Measurements from ENCODE around the gene PPP1R9A.

GRCh38 chr7:95338832-95339231 is 431.4 kb downstream of the PPP1R9A start:
- TF ChIP-seq CTCF (tag by site-specific recombination; IDR thresholded peaks at IDR 0.05) (no peak), ZBTB49 (tag by site-specific recombination; IDR thresholded peaks at IDR 0.05; ENCODE audit: low read depth) (no peak), ZNF24 (tag by site-specific recombination; IDR thresholded peaks at IDR 0.05) (no peak), ZNF133 (tag by site-specific recombination; IDR thresholded peaks at IDR 0.05) (no peak), GLIS1 (tag by site-specific recombination; IDR thresholded peaks at IDR 0.05) (no peak), WT1 (tag by site-specific recombination; IDR thresholded peaks at IDR 0.05) (no peak), YY1 (tag by site-specific recombination; IDR thresholded peaks at IDR 0.05) (no peak), ZNF670 (tag by site-specific recombination; IDR thresholded peaks at IDR 0.05; ENCODE audit: low read depth) (no peak), ZNF416 (tag by site-specific recombination; IDR thresholded peaks at IDR 0.05) (no peak), ZNF777 (tag by site-specific recombination; IDR thresholded peaks at IDR 0.05; ENCODE audit: borderline replicate concordance) (no peak), ZNF658 (tag by site-specific recombination; IDR thresholded peaks at IDR 0.05) (no peak)
